Measurements from ENCODE around the gene WHAMM. TPM values are rescaled to one million over a fixed set of nuclear protein-coding genes. Genes with fewer than 3 reads are reported as not detected.

WHAMM gene
- total RNA-seq, 1 donor from 2014 or later: 9.3 TPM

DNA sequence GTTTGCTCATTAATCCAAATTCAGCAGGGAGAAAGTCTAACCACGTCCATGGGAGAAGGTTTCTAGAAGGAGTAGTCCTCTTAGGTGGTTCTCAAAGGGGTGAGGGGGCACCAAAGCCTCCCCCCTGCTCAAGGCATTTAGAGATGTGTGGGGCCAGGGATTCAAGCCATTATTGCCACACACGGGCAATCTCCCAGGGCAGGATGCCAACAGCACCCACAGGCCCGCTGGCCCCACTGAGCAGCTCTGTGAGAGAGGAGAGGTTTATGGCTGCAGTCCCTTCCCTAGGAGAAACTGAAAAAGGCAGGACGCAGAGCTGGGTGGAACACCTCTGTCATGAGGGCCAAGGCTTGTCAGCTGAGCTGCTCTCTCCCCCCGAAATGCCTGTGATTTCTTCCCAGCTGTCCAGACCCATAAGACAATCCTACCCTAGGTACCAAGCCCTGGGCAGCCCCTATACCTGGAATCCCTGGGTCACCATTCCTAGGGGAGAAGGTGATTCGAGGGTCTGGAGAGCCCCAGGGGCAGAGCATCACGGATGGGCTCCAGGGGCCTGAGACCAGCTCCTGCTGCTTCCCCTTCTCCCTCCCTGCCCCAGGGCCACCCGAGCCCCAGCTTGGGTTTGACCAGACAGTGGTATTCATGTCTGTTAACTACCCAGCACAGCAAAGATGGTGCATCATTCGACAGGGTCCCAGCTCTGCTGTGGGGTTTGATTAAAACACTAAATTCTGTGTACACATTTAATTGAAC lies 39.0 kb downstream of the WHAMM start:
- Histone ChIP-seq H3K9me3 (no peaks in the 10 kb centered on the region), H3K4me1 (no peaks in the 10 kb centered on the region), H3K36me3 (no peaks in the 10 kb centered on the region), H3K27ac (no peak overlapping the region), H3K27me3 (no peaks in the 10 kb centered on the region), H3K4me3 (no peak overlapping the region)
- TF ChIP-seq POLR2A (IDR thresholded peaks at IDR 0.05) (no peak), POLR2AphosphoS5 (IDR thresholded peaks at IDR 0.05; ENCODE audit: insufficient read depth in 1 of 2, low read depth in 1 of 2) (no peak)
- TF ChIP-seq, protein P1, sequence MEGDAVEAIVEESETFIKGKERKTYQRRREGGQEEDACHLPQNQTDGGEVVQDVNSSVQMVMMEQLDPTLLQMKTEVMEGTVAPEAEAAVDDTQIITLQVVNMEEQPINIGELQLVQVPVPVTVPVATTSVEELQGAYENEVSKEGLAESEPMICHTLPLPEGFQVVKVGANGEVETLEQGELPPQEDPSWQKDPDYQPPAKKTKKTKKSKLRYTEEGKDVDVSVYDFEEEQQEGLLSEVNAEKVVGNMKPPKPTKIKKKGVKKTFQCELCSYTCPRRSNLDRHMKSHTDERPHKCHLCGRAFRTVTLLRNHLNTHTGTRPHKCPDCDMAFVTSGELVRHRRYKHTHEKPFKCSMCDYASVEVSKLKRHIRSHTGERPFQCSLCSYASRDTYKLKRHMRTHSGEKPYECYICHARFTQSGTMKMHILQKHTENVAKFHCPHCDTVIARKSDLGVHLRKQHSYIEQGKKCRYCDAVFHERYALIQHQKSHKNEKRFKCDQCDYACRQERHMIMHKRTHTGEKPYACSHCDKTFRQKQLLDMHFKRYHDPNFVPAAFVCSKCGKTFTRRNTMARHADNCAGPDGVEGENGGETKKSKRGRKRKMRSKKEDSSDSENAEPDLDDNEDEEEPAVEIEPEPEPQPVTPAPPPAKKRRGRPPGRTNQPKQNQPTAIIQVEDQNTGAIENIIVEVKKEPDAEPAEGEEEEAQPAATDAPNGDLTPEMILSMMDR (IDR thresholded peaks at IDR 0.05): no peak
- intact Hi-C loops (cut with DNase I): no loop called here
- DNase-seq (ENCODE audit: extremely low spot score in 2 of 2): no peak

DNA sequence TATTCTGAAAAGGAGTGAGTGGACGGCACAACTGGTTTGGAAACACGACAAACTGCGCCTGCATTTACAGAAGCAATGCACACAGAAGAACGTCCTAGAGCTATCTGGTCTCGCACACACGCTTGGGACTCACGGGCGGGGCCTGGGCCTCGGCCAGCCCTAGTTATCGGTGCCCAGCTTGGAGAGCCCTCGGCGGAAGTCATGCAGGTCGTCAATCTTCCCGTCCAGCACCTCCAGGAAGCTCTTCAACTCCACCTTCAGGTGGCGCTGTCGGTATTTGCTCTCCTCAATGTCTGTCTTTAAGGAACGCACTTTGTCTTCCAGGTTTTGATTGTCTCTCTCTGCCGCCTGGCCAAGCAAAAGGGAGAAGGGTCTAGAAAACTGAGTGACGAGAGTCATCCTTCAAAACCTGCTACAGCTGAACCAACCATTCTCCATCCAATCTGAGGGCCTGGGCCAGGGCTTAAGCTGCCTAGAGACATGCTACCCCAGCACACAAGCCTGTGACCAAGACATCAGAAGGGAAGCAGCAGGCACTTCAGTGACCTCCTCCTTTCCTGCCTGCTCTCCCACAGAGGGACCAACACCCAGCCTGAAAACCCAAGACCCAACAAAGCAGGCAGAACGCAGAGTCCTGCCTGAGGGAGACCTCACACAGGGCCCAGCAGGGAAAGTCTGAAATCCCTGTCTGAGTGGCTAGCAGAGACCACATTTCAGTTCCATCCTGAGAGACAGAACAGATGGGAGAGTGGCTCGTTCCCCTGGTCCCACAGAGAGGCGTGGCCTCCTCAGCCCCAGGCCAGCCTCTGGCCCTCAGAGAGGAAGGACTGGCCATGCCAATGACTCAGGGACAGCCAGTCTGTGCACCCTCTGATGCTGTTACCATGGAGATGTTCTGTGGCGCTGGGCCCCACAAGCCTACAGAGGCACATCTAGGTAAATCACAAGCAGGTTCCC lies 40.4 kb downstream of the WHAMM start:
- H3K27ac ChIP-seq: no peak overlapping the region
- intact Hi-C loops (cut with DNase I): no loop called here

DNA sequence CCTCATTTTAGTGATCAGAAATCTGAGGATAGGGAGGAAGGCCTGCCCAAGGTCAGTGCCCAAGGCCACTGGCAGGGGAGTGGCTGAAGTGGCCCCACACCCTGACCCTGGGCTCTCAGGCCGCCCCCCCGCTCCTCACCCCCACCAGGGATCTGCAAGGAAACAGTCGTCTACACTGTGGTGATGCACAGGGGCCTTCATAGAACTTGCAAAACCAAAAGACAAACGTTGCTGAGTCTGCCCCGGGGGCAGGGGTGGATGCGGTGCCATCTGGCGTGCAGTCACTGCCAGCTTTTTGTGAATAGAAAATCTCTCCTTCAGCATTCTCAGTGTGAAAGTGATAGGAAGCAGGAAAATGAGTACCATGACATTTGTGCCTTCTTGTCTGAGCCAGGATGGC lies 41.3 kb downstream of the WHAMM start:
- Histone ChIP-seq H3K4me3 (no peak overlapping the region), H3K27me3 (no peaks in the 10 kb centered on the region), H3K36me3 (no peaks in the 10 kb centered on the region), H3K27ac (no peak overlapping the region), H3K4me1 (no peaks in the 10 kb centered on the region), H3K9me3 (no peaks in the 10 kb centered on the region)
- DNase-seq (ENCODE audit: extremely low spot score in 2 of 2): no peak
- no peak for TF ChIP-seq POLR2A (IDR thresholded peaks at IDR 0.05)
- no peak for TF ChIP-seq POLR2AphosphoS5 (IDR thresholded peaks at IDR 0.05; ENCODE audit: insufficient read depth in 1 of 2, low read depth in 1 of 2)
- TF ChIP-seq, protein P1 (IDR thresholded peaks at IDR 0.05): no peak
- intact Hi-C loops (cut with DNase I): no loop called here

More for the DNA sequence above, 40.4 kb downstream of the WHAMM start:
- H3K9me3 ChIP-seq: no peaks in the 10 kb centered on the region
- no peak for DNase-seq (ENCODE audit: extremely low spot score in 2 of 2)
- H3K4me3 ChIP-seq: no peak overlapping the region
- TF ChIP-seq POLR2AphosphoS5 (IDR thresholded peaks at IDR 0.05; ENCODE audit: insufficient read depth in 1 of 2, low read depth in 1 of 2) (no peak), POLR2A (IDR thresholded peaks at IDR 0.05) (no peak)
- TF ChIP-seq, protein P1 (IDR thresholded peaks at IDR 0.05): peak in 1 of 3 experiments; percentile 16
- no peaks in the 10 kb centered on the region for H3K4me1 ChIP-seq
- H3K36me3 ChIP-seq: no peaks in the 10 kb centered on the region
- H3K27me3 ChIP-seq: no peaks in the 10 kb centered on the region

DNA sequence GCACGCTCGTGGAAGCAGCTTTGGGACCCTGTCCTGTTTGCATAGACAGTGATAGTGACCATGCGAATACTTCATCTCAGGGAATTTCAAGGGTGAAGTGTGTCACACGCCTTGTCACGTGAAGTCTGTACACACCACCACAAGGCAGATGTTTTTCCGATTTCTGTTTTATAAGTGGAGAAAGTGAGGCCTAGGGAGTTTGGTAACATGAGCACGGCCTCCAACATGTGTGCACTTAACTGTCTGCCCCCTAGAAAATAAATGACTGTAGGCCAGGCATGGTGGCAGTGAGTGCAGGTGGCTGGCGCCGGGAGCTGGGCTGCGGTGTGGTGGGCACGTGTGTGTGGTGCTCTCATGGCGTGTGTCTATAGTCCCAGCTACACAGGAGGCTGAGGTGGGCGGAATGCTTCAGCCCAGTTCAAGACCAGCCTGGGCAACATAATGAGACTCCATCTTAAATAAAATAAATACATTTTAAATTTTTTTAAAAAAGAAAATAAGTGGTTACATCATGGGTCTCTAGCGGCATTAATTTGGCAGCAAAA lies 42.0 kb downstream of the WHAMM start:
- H3K36me3 ChIP-seq: no peaks in the 10 kb centered on the region
- no peak overlapping the region for H3K4me3 ChIP-seq
- DNase-seq (ENCODE audit: extremely low spot score in 2 of 2): no peak
- no peaks in the 10 kb centered on the region for H3K4me1 ChIP-seq
- intact Hi-C loops (cut with DNase I): no loop called here
- no peak overlapping the region for H3K27ac ChIP-seq
- H3K27me3 ChIP-seq: no peaks in the 10 kb centered on the region
- TF ChIP-seq POLR2A (IDR thresholded peaks at IDR 0.05): no peak
- no peaks in the 10 kb centered on the region for H3K9me3 ChIP-seq

DNA sequence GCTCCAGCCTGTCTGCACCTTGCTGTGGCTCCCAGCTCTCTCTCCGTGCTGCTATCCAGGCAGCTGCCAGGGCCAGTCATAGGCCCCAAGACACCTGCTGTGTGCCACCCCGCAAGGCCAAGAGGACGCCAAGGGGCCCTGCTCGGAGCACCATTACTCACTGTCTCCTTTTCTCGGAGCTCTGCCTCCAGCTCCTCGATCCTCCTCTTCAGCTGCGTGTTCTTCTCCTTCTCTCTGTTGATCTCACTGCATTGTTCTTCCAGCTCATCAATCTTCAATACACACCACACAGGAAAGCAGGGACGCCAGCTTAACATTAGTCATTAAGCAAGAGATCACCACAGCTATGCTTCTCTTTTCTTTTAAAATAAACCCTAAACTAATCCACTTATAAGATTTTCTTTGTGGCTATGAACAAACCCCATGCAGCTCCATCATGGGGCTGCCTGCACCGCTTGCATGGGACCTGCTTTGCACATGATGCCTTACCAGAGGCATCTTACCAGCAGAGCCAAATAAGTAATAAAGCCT lies 42.6 kb downstream of the WHAMM start:
- no peak for DNase-seq (ENCODE audit: extremely low spot score in 2 of 2)
- intact Hi-C loops (cut with DNase I): no loop called here

More for the DNA sequence above, 42.6 kb downstream of the WHAMM start:
- H3K9me3 ChIP-seq: no peaks in the 10 kb centered on the region
- no peak overlapping the region for H3K27ac ChIP-seq
- TF ChIP-seq POLR2A (IDR thresholded peaks at IDR 0.05) (no peak), POLR2AphosphoS5 (IDR thresholded peaks at IDR 0.05; ENCODE audit: insufficient read depth in 1 of 2, low read depth in 1 of 2) (no peak)
- TF ChIP-seq, protein P1 (IDR thresholded peaks at IDR 0.05): no peak
- no peaks in the 10 kb centered on the region for H3K27me3 ChIP-seq
- no peaks in the 10 kb centered on the region for H3K4me1 ChIP-seq
- no peaks in the 10 kb centered on the region for H3K36me3 ChIP-seq
- H3K4me3 ChIP-seq: no peak overlapping the region

All from vagina (tissue), 2 donors.